Motor neuron (in vitro differentiated cells): ENCODE data around the gene VEGFD. TPM values are rescaled to one million over a fixed set of nuclear protein-coding genes. Genes with fewer than 3 reads are reported as not detected.

Experiments
- total RNA-seq, 8 experiments: library from RNA; unstranded; fragments of 300-600 nt; gene quantifications; 2 replicates each; pipeline versions ENCODE4 v1.2.3 to v1.2.4, GENCODE V29; 2022

VEGFD gene
- total RNA-seq, 8 experiments from 2014 or later = 0.05 to 0.41 (median 0.19) TPM; not detected in 1

Other genes starting within 250 kb of the VEGFD start
- gene ASB9, start 114.3 kb downstream of the VEGFD start, total RNA-seq = 1 to 10 TPM in 3 of 8 experiments, under 1 TPM in 1, not detected in 4; 0.27 to 3.8 (median 1.1) TPM
- gene ASB11, start 68.8 kb downstream of the VEGFD start, total RNA-seq = under 1 TPM in 3 of 8 experiments, not detected in 5; 0.14 to 0.28 (median 0.17) TPM
- gene PIGA, start 48.9 kb downstream of the VEGFD start, total RNA-seq = 10 to 100 TPM in 6 of 8 experiments, 1 to 10 TPM in 2; 3.8 to 21.4 (median 14.0) TPM
- gene PIR, start 108.9 kb upstream of the VEGFD start, total RNA-seq = 10 to 100 TPM in 7 of 8 experiments, 1 to 10 TPM in 1; 7.7 to 41.6 (median 13.9) TPM
- 1 to 10 TPM in 1 of 8 experiments, under 1 TPM in 3, not detected in 4; 0.05 to 1.4 (median 0.18) TPM for gene BMX, start 116.4 kb upstream of the VEGFD start, total RNA-seq
- gene ACE2, start 216.5 kb upstream of the VEGFD start, total RNA-seq = under 1 TPM in 1 of 8 experiments, not detected in 7; 0.09 TPM